ENCODE results near the gene FBXL4.
A peak's percentile ranks its signal among the peaks of the same experiment; 100 is the strongest.

Gene FBXL4

DNA sequence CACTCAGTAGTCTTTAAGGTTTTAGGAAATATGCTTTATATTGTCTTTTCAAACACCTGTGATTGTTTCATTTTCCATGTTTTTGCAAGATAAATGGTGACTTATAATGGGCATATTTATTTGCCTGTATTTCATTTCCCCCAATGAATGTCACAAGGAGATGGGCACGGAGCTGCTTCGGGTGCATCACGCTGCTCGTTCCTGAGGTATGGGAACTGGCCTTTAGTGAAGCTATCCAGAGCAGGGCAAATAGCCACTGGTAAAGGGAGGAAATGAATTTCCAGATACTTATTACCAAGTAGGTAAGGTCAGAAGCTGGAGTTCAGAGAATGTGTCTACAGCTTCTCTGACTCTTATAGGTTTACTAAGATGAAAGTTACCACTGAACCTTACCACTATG, 109.7 kb downstream of the FBXL4 start:
- DNase-seq (ENCODE audit: low spot score): no peak

- no peak for DNase-seq (ENCODE audit: low spot score)
Measured at GRCh38 chr6:98836962-98837944, 110.5 kb downstream of the FBXL4 start.

- no peak for DNase-seq (ENCODE audit: low spot score)
Measured at GRCh38 chr6:98836025-98836961, 111.5 kb downstream of the FBXL4 start.

- DNase-seq (ENCODE audit: low spot score): no peak
Measured at GRCh38 chr6:98835149-98836024, 112.4 kb downstream of the FBXL4 start.

DNA sequence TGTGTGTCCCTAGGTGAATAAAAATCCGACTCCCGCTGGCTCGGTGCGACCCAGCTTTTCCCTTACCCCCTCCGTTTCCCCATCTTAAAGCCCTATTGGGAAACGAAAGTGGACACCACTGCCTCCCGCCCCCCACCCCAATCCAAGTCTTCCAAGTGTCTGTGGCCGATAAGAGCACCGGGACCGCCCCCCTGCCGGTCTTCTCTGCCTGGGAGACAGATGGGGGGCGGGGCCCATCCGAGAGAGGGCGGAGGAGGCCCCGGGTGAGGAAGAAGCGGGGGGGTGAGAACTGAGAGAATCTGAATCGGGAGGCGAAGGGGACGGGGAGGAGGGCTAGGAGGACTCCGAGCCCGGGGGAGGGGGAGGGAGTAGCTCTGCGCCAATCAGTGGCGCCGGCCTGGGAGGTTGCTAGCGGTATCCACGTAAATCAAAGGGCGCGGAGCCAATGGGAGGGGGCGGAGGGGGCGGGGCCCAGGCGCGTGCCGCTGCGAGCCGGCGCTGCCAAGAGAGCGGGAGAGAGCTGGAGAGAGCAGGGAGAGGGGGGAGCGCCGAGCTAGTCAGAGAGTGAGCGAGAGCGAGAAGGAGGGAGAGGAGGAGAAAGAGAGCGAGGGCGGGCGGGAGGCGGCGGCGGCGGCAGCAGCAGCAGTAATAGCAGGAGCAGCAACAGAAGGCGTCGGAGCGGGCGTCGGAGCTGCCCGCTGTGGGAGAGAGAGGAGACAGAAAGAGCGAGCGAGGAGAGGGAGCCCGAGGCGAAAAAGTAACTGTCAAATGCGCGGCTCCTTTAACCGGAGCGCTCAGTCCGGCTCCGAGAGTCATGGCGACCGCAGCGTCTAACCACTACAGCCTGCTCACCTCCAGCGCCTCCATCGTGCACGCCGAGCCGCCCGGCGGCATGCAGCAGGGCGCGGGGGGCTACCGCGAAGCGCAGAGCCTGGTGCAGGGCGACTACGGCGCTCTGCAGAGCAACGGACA, 113.4 kb downstream of the FBXL4 start, which contains the start of gene POU3F2:
POU3F2 (plus strand) TSS at position 515 of the 972 bp plus-strand sequence; CDS start at position 815, 300 bp downstream.
- peak; percentile 12 for DNase-seq (ENCODE audit: low spot score)

DNA sequence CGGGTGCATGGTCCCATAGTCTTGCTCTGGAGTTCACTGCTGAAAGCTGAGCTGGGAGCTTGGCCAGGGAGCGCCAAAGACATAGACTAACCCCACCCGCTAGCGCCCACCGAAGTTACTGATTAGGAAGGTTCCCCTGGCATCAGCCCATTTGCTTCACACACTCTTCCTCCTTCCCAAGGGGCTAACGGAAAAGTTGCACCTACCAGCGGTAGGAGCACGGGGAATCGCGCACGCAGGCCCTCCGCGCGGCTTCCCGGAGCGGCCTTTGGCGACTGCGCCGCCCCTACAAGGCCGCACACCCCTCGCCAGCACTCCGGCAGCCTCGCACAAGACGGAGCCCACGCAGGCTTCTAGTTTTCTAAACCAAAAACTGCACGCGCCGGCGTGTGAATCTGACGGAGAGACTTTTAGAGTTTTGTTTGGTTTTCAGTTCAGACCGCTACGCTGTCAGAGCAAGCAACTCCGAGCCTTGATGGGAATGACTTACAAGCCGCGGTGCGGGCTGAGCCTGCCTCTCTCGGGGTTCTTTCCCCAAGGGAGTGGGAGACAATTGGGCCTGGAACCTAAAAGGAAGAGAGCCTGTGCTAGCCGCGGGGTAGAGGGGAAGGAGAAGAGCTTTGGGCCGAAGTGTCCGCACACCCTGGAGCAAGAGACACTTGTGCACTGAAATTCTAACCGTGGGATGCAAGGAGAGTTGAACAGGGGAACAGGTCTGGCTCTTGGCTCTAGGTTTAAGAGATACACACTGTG, 114.3 kb downstream of the FBXL4 start:
- no peak for DNase-seq (ENCODE audit: low spot score)

DNA sequence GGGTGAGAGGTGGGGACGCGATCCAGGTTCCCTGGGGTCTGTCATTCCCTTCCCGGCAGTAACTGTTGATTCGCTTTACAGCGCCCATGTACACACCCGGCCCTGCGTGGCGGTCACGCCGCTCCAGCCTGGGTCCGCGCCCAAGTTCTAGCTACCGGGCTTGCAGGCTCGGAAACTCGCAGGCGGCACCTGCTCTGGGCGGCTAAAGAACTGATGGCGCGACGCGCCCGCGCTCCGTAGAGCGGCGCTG, 114.8 kb downstream of the FBXL4 start:
- no peak for DNase-seq (ENCODE audit: low spot score)

DNA sequence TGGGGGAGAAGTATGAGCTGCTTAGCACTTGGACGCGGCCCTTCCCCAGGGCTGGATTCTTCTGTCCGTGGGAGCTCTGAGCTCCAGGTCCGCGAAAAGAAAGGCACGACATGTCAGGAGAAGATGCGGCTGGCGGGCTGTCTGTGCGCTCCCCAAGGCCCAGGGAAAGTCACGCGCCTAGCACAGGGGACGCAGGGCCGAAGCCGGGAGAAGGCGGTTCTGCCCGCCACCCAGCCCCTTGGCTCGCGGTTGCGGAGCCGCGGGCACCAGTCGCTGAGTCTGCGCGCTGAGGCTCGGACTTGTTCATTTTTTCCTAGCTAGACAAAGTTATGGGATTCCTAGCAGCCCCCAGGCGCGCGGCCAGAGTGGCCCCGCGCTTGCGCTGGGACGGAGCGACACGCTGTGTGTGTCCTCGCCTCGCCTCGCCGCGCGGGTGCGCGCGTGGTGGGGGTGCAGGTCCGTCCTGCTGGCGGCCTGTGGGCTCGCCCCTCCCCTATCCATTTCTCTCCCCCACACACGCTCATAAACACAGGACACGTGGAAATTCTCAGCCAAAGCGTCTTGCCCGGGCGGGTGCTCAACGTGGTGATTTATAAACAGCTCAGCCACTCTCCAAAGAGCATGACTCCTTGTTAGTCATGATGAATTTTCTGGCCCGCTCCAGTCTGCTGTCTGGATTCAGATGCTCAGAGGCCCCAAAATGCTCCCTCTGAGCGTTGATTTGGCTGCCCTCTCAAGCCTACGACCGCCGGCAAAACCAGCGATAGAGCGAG, 115.3 kb downstream of the FBXL4 start:
- no peak for DNase-seq (ENCODE audit: low spot score)

DNA sequence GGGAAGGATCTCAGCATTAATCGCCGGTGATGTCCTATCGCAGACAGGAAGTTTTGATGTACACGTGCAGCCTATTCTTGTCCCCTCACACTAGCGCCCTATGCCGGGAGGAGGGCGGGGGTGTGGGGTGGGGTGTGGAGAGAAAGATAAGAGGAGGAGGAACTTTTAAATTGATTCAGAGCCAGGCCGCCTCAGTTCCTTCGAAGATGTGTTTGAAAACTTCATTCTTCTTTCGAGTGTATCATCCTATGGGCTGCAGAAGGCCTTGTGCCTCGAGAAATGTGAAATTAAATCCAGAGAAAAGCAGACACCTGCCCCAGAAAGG, 115.8 kb downstream of the FBXL4 start:
- no peak for DNase-seq (ENCODE audit: low spot score)

DNA sequence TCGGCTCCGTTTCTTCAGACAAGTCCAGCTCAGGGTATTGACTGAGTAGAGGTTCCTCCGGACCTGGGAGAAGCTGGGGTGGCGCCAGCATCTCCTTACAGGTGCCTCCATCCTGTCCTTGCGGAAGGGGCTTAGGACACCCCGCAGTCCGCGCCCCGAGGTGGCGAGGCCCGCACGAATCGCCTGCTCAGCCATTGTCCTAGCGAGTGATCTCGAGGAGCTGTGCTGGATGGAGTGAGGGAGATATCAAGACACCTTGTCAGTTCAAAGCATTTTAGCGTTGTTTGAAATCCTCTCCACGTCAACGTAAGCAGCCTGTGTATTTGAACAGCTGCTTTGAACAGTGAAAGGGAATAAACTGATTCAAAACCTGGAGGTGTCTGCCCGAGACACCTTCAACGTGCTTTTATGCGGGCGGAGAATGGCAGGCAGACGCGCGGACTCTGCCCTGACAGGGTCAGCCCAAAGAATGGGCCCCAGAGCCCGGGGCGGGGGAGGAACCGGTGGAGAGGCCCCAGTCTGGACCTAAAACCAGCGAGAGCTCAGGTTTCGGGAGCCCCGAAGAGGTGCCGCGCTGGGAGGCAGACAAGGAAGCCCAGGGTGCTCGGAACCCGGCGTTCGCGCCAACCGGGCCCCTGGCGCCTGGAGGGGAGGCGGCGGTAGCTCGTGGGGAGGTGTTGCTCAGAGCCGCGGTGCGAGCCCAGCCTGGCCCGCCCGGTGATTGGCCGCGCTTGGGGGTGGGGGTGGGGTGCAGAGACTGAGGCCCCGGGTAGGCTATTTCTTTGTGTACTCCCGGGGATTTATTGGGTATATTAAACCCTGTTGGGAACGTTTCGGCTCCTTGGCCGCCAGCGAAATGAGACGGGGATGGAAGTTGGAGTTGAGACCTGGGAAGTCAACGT, 116.4 kb downstream of the FBXL4 start:
- no peak for DNase-seq (ENCODE audit: low spot score)

GRCh38 chr6:98830146-98830545, 117.6 kb downstream of the FBXL4 start:
- DNase-seq (ENCODE audit: low spot score): no peak

DNA sequence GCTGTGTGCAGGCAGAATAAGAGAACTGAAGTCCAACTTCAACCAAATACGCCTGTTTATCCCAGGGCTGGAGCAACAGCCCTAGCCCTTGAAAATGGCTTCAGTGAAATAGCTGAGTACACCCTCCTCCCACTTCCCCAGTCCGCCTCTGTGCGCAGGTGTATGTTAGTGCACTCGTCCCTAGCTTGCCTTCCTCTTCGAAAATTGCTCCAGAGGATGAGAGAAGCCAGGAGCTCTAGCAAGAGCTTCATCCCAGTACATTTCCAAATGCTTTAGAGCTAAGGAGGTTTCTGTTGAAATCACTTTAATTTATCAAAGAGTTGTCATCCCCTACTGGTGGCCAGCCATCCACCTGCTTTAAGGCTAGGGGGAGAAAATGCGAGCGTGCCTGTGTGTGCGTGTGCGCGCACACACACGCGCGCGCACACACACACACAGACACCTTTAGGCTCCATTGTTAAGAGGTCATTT, 118.8 kb downstream of the FBXL4 start:
- no peak for DNase-seq (ENCODE audit: low spot score)

DNA sequence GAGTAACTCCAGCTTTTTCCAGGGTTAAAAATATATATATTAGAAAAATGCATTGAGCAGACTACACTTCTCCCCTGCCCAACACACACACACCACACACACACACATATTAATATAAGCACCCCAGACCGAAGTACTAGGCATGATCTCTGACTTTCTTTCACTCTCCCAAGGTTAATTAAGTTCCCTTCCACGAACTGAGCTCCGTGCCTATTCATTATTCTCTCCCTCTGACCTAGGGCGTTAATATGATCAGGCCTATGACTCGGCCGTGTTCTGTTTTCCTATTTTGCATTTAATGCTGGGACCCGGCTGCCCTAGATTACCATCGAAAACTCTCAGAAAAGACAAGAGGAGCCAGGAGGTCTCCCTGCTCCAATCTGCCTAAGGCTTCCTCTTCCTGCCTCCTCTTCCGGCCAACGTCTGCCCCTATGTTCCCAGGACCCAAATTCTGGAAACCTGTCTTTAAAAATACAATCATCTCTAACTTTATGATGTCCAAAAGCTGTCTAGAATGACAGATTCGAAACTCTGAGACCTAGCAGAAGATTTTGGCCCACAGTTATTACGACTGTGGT, 119.4 kb downstream of the FBXL4 start:
- DNase-seq (ENCODE audit: low spot score): no peak

- no peak for DNase-seq (ENCODE audit: low spot score)
Measured at GRCh38 chr6:98827295-98828159, 120.2 kb downstream of the FBXL4 start.

- DNase-seq (ENCODE audit: low spot score): no peak
Measured at GRCh38 chr6:98825600-98826230, 122.0 kb downstream of the FBXL4 start.

DNA sequence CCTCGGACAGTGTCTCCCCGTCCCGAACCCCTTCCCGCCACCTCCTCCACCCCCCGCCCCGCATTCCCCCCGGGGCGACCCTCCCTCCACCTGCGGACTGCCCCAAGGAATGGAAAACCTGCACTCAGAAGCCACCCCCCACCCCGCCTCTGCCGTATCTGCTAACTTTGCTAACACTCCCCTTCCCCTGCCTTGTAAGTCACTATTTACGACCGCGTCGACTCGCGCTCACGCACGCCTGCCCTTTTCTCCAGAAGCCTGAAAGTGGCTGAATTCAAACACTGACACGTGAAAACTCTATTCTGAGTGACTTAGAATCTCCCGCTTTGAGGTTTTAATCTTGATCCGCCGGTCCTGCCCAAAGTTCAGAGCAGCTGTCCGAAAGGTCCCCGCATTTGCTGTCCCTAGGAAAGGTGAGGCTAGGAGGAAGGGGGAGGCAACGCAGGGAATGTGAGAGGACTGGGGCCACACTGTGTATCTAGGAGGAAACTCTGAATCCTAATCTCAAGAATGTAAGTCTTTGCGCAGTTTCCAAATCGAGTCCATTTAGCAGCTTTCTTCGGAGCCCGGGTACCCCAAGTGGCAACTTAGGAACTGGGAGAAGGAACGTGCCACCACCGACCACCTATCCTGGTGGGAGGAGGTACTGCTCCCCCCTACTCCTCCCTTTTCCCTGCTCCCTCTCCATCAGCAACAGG, 122.7 kb downstream of the FBXL4 start:
- DNase-seq (ENCODE audit: low spot score): no peak

Data from hematopoietic multipotent progenitor cell treated with erythropoietin and hydrocortisone succinate and interleukin-3 and kit ligand, for 17 days (in vitro differentiated cells).